SHP77 treated with DMSO at 0.1 percent for 48 hours (cell line): ENCODE data around the gene GPR52.

Experiments used
- DNase-seq: peaks from one replicate; lab custom pipeline; 2025; lab: John Stamatoyannopoulos, UW

The GPR52 gene

GRCh38 chr1:174469052-174469451 is 21.3 kb downstream of the GPR52 start:
- no peak for DNase-seq

DNA sequence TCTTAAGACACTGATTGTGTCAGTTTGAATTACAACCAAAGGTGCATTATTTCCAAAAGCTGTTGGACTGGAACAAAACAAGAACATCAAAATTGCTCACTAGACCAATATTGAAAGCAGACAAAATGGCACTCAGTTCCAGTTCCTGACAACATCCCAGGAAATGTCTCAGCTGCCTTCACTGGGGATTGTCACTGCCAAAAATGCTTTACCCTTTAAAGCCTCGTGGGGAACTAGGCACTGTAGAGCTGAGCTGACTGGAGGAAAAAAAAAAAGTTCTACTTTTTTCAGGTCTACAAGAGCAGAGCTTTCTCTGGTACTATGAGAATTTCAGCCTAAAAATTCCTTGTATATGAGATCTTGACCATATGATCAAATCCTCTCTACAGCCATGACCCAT is 21.9 kb downstream of the GPR52 start:
- DNase-seq: no peak

- no peak for DNase-seq
These were observed 31.5 kb downstream of the GPR52 start for GRCh38 chr1:174479281-174479680.

DNA sequence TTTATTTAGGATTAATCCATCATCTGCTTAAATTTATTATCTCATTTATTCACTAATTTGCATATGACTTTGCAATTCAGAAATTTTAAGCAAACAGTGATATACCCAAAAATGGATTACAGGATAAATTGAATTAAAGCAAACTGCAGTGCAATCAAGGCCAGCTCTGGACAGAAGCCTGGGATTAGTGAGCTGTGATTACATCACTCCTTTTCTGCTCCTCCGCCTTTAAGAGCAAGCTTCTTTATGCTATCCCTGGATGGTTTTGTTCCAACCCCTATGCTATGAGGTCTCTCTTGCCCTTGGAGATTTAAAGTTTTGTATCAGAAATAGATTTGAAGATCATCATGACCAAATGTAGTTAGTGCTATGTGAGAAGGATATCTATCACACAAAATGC is 32.6 kb downstream of the GPR52 start:
- DNase-seq: no peak

DNA sequence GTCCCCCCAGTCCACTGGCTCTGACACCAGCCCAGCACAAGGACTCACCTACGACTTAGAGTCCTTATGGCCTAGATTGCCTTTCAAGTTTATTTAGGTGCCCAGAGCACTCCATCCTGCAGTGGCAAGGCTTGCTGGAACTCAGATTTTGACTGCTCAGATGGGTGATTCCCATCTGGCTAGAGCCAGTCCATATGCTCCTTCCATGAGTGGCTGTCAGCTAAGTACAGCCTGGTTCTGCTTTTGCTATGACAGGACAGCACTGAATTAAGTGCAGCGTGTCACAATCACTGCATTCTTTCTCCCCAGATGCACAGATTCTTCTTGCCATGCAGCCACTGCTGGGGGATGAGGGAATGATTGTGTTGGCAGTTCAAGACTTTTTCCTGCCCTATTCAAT is 43.8 kb downstream of the GPR52 start:
- no peak for DNase-seq

DNA sequence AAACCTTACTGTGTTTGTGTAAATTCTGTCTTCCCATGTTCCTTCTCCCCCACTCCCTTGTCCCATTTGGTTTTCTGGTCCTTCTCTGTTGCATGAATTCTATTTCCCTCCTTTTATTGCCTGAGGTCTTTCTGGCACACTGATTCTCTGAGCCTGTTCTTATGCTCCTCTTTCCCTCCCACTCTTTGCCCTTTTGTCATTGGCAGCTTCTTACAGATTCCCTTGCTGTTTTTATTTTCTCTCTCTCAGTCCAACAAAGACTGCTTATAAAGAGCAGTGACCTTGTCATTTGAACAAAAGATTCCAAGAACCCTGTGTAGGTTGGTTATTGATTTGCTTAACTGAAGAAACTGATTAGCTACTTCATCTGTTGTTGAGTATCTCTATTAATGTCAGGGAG is 49.7 kb downstream of the GPR52 start:
- DNase-seq: no peak
